ENCODE measurements around the gene RER1.

The RER1 gene

GRCh38 chr1:2446861-2447260 lies 55.2 kb downstream of the RER1 start:
- no peak for DNase-seq (ENCODE audit: low read depth)

GRCh38 chr1:2447276-2448097 lies 55.8 kb downstream of the RER1 start:
- no peak for DNase-seq (ENCODE audit: low read depth)

DNA sequence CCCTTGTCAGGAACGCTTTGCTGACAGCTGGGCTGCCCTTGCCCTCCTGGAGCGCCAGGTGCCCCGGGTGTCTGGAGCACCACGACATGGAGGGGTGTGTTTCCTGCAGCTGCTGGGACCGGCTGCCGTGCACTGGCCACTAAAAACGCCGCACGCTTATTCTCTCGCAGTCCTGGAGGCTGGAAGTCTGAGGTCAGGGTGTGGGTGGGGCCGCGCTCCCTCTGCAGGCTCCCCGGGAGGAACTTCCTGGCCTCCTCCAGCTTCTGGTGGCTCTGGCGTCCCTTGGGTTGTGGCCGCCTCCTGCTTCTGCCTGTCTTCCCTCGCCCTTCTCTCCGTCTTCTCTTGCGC lies 56.4 kb downstream of the RER1 start:
- DNase-seq (ENCODE audit: low read depth) = peak; percentile 67

DNA sequence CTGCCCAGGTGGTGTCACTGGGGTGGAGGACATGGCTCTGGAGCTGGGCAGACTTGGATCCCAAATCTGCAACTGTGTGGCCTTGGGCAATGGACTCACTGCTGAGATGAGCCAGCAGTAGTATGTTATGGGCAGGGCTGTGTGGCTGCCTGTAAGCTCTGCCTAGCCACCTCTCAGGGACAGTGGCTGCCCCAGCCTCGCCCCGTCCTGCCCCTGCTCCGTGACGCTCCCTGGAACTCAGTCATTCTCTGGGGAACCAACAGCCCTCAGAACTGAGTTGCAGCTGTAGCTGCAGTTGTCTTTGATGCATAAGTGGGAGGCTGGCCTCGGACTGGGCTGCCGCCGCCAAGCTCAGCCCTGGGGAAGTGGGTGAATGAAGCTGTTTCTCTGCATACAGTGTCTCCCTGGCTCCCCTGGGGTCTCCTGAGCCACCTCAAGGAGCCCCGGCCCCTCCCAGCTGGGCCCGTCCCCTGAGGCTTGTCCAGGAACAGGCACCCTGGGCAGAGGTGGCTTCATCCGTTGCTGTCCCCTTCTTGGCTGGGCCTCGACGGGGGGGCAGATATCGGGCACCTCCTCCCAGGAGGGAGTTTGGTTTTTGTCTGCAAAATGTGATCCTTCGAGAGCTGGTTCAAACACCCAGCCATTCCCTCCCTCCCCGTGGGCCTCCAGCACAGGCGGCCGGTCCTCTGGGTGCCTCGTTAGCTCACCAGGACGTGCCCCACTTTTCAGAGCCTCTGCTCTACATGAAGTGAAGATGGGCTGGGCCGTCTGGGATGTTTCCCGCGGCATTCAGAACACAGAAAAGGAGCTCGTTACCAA lies 58.2 kb downstream of the RER1 start:
- DNase-seq (ENCODE audit: low read depth) = no peak

- DNase-seq (ENCODE audit: low read depth) = peak; percentile 97
Measured at GRCh38 chr1:2451741-2452140, 60.1 kb downstream of the RER1 start.

- peak; percentile 21 for DNase-seq (ENCODE audit: low read depth)
Measured at GRCh38 chr1:2452201-2452931, 60.7 kb downstream of the RER1 start.

GRCh38 chr1:2452932-2453315 lies 61.3 kb downstream of the RER1 start:
- DNase-seq (ENCODE audit: low read depth) = no peak

DNA sequence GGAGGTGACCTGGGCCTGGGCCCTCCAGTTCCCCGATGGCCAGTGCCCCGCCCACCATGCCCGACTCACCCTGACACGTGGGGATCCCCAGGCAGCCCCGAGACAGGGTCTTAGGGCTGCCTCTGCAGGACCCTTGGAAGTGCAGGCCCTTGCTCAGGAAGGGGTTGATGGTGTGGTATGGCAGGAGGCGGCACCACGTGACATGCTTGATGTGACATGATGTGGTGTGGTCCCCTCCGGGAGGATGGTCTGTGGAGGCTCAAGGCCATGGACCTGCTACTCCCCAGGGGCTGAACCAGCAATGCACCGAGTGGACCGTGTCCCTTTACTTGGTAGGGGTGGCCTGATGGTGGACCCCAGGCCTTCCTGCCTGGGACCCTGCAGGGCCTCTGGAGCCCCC lies 62.6 kb downstream of the RER1 start:
- DNase-seq (ENCODE audit: low read depth) = no peak
